ENCODE data around the gene LAT.
"Not testable (repeated sequence)": the region's sequence is repeated elsewhere in the genome, so short reads cannot be mapped to it uniquely, and the experiment has no call there.

DNA sequence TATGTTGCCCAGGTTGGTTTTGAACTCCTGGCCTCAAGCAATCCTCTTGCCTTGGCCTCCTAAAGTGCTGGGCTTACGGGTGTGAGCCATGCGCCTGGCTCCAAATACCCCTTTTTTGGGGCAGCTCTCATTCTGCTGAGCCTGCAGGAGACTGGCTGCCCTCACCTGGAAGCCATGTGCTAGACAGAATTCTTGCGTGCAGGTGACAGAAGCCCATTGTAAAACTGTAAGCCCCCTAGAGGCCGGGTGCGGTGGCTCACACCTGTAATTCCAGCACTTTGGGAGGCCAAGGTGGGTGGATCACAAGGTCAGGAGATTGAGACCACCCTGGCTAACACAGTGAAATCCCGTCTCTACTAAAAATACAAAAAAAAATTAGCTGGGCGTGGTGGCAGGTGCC is 4.5 kb upstream of the LAT start:
- TF ChIP-seq, protein P1, sequence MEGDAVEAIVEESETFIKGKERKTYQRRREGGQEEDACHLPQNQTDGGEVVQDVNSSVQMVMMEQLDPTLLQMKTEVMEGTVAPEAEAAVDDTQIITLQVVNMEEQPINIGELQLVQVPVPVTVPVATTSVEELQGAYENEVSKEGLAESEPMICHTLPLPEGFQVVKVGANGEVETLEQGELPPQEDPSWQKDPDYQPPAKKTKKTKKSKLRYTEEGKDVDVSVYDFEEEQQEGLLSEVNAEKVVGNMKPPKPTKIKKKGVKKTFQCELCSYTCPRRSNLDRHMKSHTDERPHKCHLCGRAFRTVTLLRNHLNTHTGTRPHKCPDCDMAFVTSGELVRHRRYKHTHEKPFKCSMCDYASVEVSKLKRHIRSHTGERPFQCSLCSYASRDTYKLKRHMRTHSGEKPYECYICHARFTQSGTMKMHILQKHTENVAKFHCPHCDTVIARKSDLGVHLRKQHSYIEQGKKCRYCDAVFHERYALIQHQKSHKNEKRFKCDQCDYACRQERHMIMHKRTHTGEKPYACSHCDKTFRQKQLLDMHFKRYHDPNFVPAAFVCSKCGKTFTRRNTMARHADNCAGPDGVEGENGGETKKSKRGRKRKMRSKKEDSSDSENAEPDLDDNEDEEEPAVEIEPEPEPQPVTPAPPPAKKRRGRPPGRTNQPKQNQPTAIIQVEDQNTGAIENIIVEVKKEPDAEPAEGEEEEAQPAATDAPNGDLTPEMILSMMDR (IDR thresholded peaks at IDR 0.05), result not testable (repeated sequence)
- not testable (repeated sequence) for TF ChIP-seq POLR2A (IDR thresholded peaks at IDR 0.05)
